Uterus (tissue), 2 donors: ENCODE data around the gene EXD1.

ENCODE experiments used
- POLR2A ChIP-seq, 2 donors: fragments of 450-650 bp; IDR thresholded peaks; one replicate each; pipeline ENCODE4 v1.6.1; 2016; ENCODE audit warnings: antibody characterized with exemption in 2 of 2, mild to moderate bottlenecking in 1 of 2, moderate library complexity in 1 of 2
- TF ChIP-seq, protein P1 (sequence below), 4 experiments: fragments of 200-600 bp in 2 of 4; fragments of 450-650 bp in 2 of 4; sonication (generic) in 2 of 4; IDR thresholded peaks; one replicate each; pipeline ENCODE4 v1.5.1; 2016 to 2019; ENCODE audit warnings: antibody characterized with exemption in 4 of 4, mild to moderate bottlenecking in 2 of 4, moderate library complexity in 1 of 4

DNA sequence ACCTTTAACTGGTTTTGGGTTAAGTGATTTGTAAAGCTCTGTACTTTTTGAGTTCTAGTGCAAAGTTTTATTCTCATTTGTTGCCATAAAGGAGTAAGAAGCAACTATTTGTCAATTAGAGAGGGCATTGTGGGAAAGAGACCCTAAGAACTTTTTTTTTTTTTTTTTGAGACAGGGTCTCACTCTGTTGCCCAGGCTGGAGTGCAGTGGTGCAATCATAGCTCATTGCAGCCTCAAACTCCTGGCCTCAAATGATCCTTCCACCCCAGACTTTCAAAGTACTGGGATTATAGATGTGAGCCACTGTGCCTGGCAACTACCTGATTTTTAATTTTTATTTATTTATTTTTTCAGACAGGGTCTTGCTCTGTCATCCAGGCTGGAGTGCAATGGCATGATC lies 5.4 kb upstream of the EXD1 start:
- TF ChIP-seq, protein P1, sequence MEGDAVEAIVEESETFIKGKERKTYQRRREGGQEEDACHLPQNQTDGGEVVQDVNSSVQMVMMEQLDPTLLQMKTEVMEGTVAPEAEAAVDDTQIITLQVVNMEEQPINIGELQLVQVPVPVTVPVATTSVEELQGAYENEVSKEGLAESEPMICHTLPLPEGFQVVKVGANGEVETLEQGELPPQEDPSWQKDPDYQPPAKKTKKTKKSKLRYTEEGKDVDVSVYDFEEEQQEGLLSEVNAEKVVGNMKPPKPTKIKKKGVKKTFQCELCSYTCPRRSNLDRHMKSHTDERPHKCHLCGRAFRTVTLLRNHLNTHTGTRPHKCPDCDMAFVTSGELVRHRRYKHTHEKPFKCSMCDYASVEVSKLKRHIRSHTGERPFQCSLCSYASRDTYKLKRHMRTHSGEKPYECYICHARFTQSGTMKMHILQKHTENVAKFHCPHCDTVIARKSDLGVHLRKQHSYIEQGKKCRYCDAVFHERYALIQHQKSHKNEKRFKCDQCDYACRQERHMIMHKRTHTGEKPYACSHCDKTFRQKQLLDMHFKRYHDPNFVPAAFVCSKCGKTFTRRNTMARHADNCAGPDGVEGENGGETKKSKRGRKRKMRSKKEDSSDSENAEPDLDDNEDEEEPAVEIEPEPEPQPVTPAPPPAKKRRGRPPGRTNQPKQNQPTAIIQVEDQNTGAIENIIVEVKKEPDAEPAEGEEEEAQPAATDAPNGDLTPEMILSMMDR (IDR thresholded peaks at IDR 0.05), result no peak
- TF ChIP-seq POLR2A (IDR thresholded peaks at IDR 0.05), result no peak
